Measurements from ENCODE around the gene MYH11.

DNA sequence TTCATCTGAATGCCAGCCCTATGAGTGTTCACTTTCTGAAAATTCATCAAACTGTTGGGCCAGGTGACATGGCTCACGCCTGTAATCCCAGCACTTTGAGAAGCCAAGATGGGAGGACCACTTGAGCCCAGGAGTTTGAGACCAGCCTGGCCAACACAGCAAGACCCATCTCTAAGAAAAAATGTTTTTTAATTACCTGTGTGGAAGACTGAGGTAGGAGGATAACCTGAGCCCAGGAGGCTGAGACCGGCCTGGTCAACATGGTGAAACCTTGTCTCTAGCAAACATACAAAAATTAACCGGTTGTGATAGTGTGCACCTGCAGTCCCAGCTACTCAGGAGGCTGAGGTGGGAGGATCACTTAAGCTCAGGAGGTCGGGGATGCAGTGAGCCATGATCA lies 10.3 kb downstream of the MYH11 start:
- TF ChIP-seq, protein P1, sequence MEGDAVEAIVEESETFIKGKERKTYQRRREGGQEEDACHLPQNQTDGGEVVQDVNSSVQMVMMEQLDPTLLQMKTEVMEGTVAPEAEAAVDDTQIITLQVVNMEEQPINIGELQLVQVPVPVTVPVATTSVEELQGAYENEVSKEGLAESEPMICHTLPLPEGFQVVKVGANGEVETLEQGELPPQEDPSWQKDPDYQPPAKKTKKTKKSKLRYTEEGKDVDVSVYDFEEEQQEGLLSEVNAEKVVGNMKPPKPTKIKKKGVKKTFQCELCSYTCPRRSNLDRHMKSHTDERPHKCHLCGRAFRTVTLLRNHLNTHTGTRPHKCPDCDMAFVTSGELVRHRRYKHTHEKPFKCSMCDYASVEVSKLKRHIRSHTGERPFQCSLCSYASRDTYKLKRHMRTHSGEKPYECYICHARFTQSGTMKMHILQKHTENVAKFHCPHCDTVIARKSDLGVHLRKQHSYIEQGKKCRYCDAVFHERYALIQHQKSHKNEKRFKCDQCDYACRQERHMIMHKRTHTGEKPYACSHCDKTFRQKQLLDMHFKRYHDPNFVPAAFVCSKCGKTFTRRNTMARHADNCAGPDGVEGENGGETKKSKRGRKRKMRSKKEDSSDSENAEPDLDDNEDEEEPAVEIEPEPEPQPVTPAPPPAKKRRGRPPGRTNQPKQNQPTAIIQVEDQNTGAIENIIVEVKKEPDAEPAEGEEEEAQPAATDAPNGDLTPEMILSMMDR (conservative IDR thresholded peaks at IDR 0.05; ENCODE audit: low read depth in 2 of 2): no peak
- TF ChIP-seq EZH2 (IDR thresholded peaks at IDR 0.05; ENCODE audit: low read depth, unreplicated experiment) (no peak), POLR2AphosphoS5 (IDR thresholded peaks at IDR 0.05; ENCODE audit: low read depth) (no peak)
